LHCN-M2 (cell line): ENCODE results near the gene GINS3. TPM values are rescaled to one million over a fixed set of nuclear protein-coding genes. Genes with fewer than 3 reads are reported as not detected.
"Not testable (repeated sequence)": the region's sequence is repeated elsewhere in the genome, so short reads cannot be mapped to it uniquely, and the experiment has no call there.

Experiments
- DNase-seq: peaks from one replicate; pipeline ENCODE4 v3.0.0-alpha.2; 2012; ENCODE audit warnings: low read depth
- total RNA-seq: library from RNA; depleted of rRNA; stranded (reverse); fragments of >200 nt; gene quantifications from 2 replicates; pipeline ENCODE4 v1.2.3, GENCODE V29; 2014

The GINS3 gene
- total RNA-seq, 1 experiment from 2014 or later = 15.8 TPM

GRCh38 chr16:58389724-58390123, 2.5 kb upstream of the GINS3 start:
- no peak for DNase-seq

GRCh38 chr16:58393138-58393504, 850 bp downstream of the GINS3 start:
- no peak for DNase-seq

- not testable (repeated sequence) for DNase-seq
These were observed 4.6 kb downstream of the GINS3 start for GRCh38 chr16:58396897-58397296.

GRCh38 chr16:58399718-58400633, 7.7 kb downstream of the GINS3 start:
- DNase-seq = peak; percentile 77

- DNase-seq = not testable (repeated sequence)
These were observed 9.0 kb downstream of the GINS3 start for GRCh38 chr16:58401305-58401704.

GRCh38 chr16:58402796-58403195, 10.5 kb downstream of the GINS3 start:
- DNase-seq = no peak

GRCh38 chr16:58409316-58409973, 17.2 kb downstream of the GINS3 start:
- peak; percentile 44 for DNase-seq

- DNase-seq = no peak
These were observed 19.1 kb downstream of the GINS3 start for GRCh38 chr16:58411336-58411735.

- no peak for DNase-seq
These were observed 19.7 kb downstream of the GINS3 start for GRCh38 chr16:58411736-58412614.

- not testable (repeated sequence) for DNase-seq
These were observed 20.3 kb downstream of the GINS3 start for GRCh38 chr16:58412615-58412970.

- DNase-seq = no peak
These were observed 21.1 kb downstream of the GINS3 start for GRCh38 chr16:58413359-58413758.

- no peak for DNase-seq
These were observed 22.7 kb downstream of the GINS3 start for GRCh38 chr16:58415003-58415402.

- DNase-seq = not testable (repeated sequence)
These were observed 23.7 kb downstream of the GINS3 start for GRCh38 chr16:58415961-58416360.

- DNase-seq = no peak
These were observed 24.8 kb downstream of the GINS3 start for GRCh38 chr16:58417035-58417434.

GRCh38 chr16:58417600-58417999, 25.3 kb downstream of the GINS3 start:
- no peak for DNase-seq

- no peak for DNase-seq
These were observed 25.8 kb downstream of the GINS3 start for GRCh38 chr16:58418026-58418425.

GRCh38 chr16:58418601-58419000, 26.3 kb downstream of the GINS3 start:
- peak; percentile 64 for DNase-seq

GRCh38 chr16:58419241-58419990, 27.1 kb downstream of the GINS3 start:
- DNase-seq = no peak

GRCh38 chr16:58421059-58421458, 28.8 kb downstream of the GINS3 start:
- no peak for DNase-seq

- peak; percentile 32 for DNase-seq
These were observed 29.3 kb downstream of the GINS3 start for GRCh38 chr16:58421529-58421928.

GRCh38 chr16:58422809-58423208, 30.5 kb downstream of the GINS3 start:
- DNase-seq = no peak
